GM21619 (cell line): ENCODE measurements around the gene ZNF213.

ENCODE experiments used
- ATAC-seq: cut with Tn5 transposase; IDR thresholded peaks from one replicate; pipeline ENCODE4 v1.9.1; 2021; ENCODE audit not compliant: unreplicated experiment

ZNF213 gene

GRCh38 chr16:3101018-3101840 lies 33.6 kb upstream of the ZNF213 start:
- ATAC-seq, result no peak

GRCh38 chr16:3101841-3102470 lies 32.9 kb upstream of the ZNF213 start:
- ATAC-seq, result no peak

GRCh38 chr16:3106205-3106928 lies 28.5 kb upstream of the ZNF213 start:
- ATAC-seq, result peak; percentile 82

- no peak for ATAC-seq
Observed at GRCh38 chr16:3112058-3112880, 22.6 kb upstream of the ZNF213 start, which contains the start of gene ZNF205. ZNF205 (plus strand) TSS chr16:3112586; CDS start chr16:3113431, 845 bp downstream.

GRCh38 chr16:3112881-3113574 lies 21.8 kb upstream of the ZNF213 start:
- ATAC-seq, result no peak

- ATAC-seq, result no peak
Observed at GRCh38 chr16:3113765-3114479, 20.9 kb upstream of the ZNF213 start.

GRCh38 chr16:3115003-3115402 lies 19.8 kb upstream of the ZNF213 start:
- no peak for ATAC-seq

- no peak for ATAC-seq
Observed at GRCh38 chr16:3115561-3115960, 19.3 kb upstream of the ZNF213 start.

GRCh38 chr16:3118204-3118790 lies 16.5 kb upstream of the ZNF213 start:
- ATAC-seq, result no peak

GRCh38 chr16:3118846-3119245 lies 16.0 kb upstream of the ZNF213 start:
- ATAC-seq, result no peak

- ATAC-seq, result no peak
Observed at GRCh38 chr16:3119286-3119685, 15.5 kb upstream of the ZNF213 start.

- no peak for ATAC-seq
Observed at GRCh38 chr16:3119701-3120408, 15.0 kb upstream of the ZNF213 start.

- no peak for ATAC-seq
Observed at GRCh38 chr16:3120435-3120834, 14.4 kb upstream of the ZNF213 start.

- ATAC-seq, result no peak
Observed at GRCh38 chr16:3121851-3122467, 12.9 kb upstream of the ZNF213 start.

GRCh38 chr16:3122926-3123570 lies 11.8 kb upstream of the ZNF213 start:
- ATAC-seq, result no peak

- peak; percentile 79 for ATAC-seq
Observed at GRCh38 chr16:3123986-3124886, 10.6 kb upstream of the ZNF213 start.

GRCh38 chr16:3127745-3128144 lies 7.1 kb upstream of the ZNF213 start:
- ATAC-seq, result no peak
